ENCODE data around the gene CCNB1. TPM values are rescaled to one million over a fixed set of nuclear protein-coding genes. Genes with fewer than 3 reads are reported as not detected.
"Not testable (repeated sequence)": the region's sequence is repeated elsewhere in the genome, so short reads cannot be mapped to it uniquely, and the experiment has no call there.

CCNB1 gene
- total RNA-seq, 2 donors from 2014 or later, result 1.2 to 5.6 TPM

- no peak overlapping the region for H3K4me3 ChIP-seq
- no peak for TF ChIP-seq CTCF (IDR thresholded peaks at IDR 0.05)
- no peak overlapping the region for H3K27ac ChIP-seq
- H3K27me3 ChIP-seq, result no peaks in the 10 kb centered on the region
- no peaks in the 10 kb centered on the region for H3K36me3 ChIP-seq
- H3K9me3 ChIP-seq, result peaks cover 0 to 8% of the 10 kb centered on the region in 2 donors
- no peak for DNase-seq (ENCODE audit: low spot score)
- no peaks in the 10 kb centered on the region for H3K4me1 ChIP-seq
These were observed 30.7 kb upstream of the CCNB1 start for GRCh38 chr5:69136293-69136692.

GRCh38 chr5:69137208-69137607 is 29.7 kb upstream of the CCNB1 start:
- H3K4me1 ChIP-seq; H3K4me3 ChIP-seq; DNase-seq (ENCODE audit: low spot score); H3K9me3 ChIP-seq; H3K27ac ChIP-seq; H3K36me3 ChIP-seq; H3K27me3 ChIP-seq: not testable (repeated sequence)

- Histone ChIP-seq H3K27ac (no peak overlapping the region), H3K4me1 (no peaks in the 10 kb centered on the region), H3K27me3 (no peaks in the 10 kb centered on the region), H3K9me3 (peaks cover 0 to 8% of the 10 kb centered on the region in 2 donors), H3K4me3 (no peak overlapping the region), H3K36me3 (no peaks in the 10 kb centered on the region)
- no peak for TF ChIP-seq CTCF (IDR thresholded peaks at IDR 0.05)
- no peak for DNase-seq (ENCODE audit: low spot score)
These were observed 29.1 kb upstream of the CCNB1 start for GRCh38 chr5:69137807-69138206.

GRCh38 chr5:69138766-69139165 is 28.2 kb upstream of the CCNB1 start:
- no peak for TF ChIP-seq CTCF (IDR thresholded peaks at IDR 0.05)
- no peaks in the 10 kb centered on the region for H3K36me3 ChIP-seq
- no peak overlapping the region for H3K4me3 ChIP-seq
- no peak overlapping the region for H3K27ac ChIP-seq
- no peak for DNase-seq (ENCODE audit: low spot score)
- H3K9me3 ChIP-seq, result peaks cover 0 to 8% of the 10 kb centered on the region in 2 donors
- no peaks in the 10 kb centered on the region for H3K27me3 ChIP-seq
- H3K4me1 ChIP-seq, result no peaks in the 10 kb centered on the region

- H3K9me3 ChIP-seq; H3K4me1 ChIP-seq; H3K36me3 ChIP-seq; H3K27me3 ChIP-seq; H3K27ac ChIP-seq; DNase-seq (ENCODE audit: low spot score); H3K4me3 ChIP-seq: not testable (repeated sequence)
These were observed 26.7 kb upstream of the CCNB1 start for GRCh38 chr5:69140239-69140638.

GRCh38 chr5:69140827-69141226 is 26.1 kb upstream of the CCNB1 start:
- no peak for TF ChIP-seq CTCF (IDR thresholded peaks at IDR 0.05)
- H3K4me1 ChIP-seq, result no peaks in the 10 kb centered on the region
- DNase-seq (ENCODE audit: low spot score), result no peak
- no peak overlapping the region for H3K4me3 ChIP-seq
- no peaks in the 10 kb centered on the region for H3K36me3 ChIP-seq
- no peaks in the 10 kb centered on the region for H3K27me3 ChIP-seq
- H3K9me3 ChIP-seq, result peaks cover 0 to 8% of the 10 kb centered on the region in 2 donors
- H3K27ac ChIP-seq, result no peak overlapping the region

GRCh38 chr5:69148576-69148975 is 18.4 kb upstream of the CCNB1 start:
- DNase-seq (ENCODE audit: low spot score); H3K27me3 ChIP-seq; H3K9me3 ChIP-seq; H3K27ac ChIP-seq; H3K4me3 ChIP-seq; H3K36me3 ChIP-seq; H3K4me1 ChIP-seq: not testable (repeated sequence)

Measured in right atrium auricular region (tissue), 2 donors.